Measurements from ENCODE around the gene MEIOC.
"Not testable (repeated sequence)": the region's sequence is repeated elsewhere in the genome, so short reads cannot be mapped to it uniquely, and the experiment has no call there.

Gene MEIOC

GRCh38 chr17:44647736-44648135, 8.5 kb upstream of the MEIOC start:
- DNase-seq (no peak), ATAC-seq (no peak)

DNA sequence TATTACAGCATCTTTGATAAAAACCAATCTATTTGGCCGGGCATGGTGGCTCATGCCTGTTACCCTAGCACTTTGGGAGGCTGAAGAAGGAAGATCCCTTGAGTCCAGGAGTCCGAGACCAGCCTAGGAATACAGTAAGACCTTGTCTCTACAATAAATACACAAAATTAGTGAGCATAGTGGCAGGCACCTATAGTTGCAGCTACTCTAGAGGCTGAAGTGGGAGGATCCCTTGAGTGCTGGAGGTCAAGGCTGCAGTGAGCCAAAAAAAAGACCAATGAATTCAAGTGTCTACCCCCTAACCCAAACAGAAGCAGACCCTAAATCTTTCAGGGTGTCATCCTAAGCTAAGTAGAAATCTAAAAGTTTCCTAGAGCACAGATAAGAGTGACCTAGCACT, 7.3 kb upstream of the MEIOC start:
- DNase-seq (no peak), ATAC-seq (no peak)

- no peak for DNase-seq
- ATAC-seq, result no peak
These were observed 5.0 kb upstream of the MEIOC start for GRCh38 chr17:44651228-44651627.

DNA sequence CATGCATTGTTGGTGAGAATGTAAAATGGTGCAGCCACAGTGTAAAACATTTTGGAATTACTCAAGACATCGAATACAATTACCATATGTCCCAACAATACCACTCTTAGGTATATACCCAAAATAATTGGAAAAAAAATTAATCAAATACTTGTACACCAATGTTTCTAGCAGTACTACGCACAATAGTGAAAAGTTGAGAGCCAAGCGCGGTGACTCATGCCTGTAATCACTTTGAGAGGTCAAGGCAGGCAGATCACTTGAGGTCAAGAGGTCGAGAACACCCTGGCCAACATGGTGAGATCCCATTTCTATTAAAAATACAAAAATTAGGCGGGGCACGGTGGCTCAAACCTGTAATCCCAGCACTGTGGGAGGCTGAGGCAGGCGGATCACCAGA, 3.5 kb upstream of the MEIOC start:
- DNase-seq (no peak), ATAC-seq (no peak)

GRCh38 chr17:44653384-44653783, 2.9 kb upstream of the MEIOC start:
- DNase-seq, result no peak
- no peak for ATAC-seq

DNA sequence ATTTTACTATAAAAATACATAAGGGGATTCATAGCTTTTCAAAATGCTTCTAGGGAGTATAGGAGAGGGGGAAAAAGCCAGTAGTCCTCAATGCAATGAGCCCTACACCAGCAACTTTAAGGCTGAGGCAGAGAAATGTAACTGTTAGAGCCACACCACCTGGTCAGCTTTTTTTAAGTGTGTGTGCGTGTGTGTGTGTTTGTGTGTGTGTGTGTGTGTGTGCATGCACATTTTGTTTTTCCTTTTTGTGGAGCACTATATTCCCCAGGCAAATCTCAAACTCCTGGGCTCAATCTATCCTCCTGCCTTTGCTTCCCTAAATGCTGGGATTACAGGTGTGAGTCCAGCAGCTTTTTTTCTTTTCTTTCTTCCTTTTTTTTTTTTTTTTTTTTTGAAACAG, 2.3 kb upstream of the MEIOC start:
- DNase-seq, result no peak
- no peak for ATAC-seq

GRCh38 chr17:44661835-44662234, 5.6 kb downstream of the MEIOC start:
- no peak for ATAC-seq
- DNase-seq, result no peak

DNA sequence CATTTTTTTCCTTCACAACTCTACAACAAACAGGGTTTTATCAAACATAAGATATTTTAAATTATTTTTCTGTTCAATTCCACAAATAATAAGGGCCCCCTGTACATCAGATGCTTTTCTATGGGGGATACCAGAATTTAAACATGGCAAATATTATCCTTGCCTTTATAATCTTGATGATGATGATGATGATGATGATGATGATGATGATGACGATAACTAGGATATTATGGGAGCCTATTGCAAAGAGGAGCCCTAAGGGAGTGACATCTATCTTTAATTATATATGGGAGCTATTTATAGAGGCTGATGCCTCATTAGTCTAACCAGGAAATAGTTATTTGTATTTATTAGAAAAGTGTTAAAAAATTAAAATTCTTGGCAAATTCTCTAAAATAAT, 6.8 kb downstream of the MEIOC start:
- DNase-seq (no peak), ATAC-seq (no peak)

GRCh38 chr17:44664867-44665266, 8.6 kb downstream of the MEIOC start:
- DNase-seq (no peak), ATAC-seq (no peak)

GRCh38 chr17:44666006-44666405, 9.7 kb downstream of the MEIOC start:
- ATAC-seq, result no peak

GRCh38 chr17:44672479-44673093, 16.3 kb downstream of the MEIOC start:
- ATAC-seq, result no peak
- DNase-seq, result no peak

More at GRCh38 chr17:44666006-44666405, 9.7 kb downstream of the MEIOC start:
- DNase-seq, result no peak

DNA sequence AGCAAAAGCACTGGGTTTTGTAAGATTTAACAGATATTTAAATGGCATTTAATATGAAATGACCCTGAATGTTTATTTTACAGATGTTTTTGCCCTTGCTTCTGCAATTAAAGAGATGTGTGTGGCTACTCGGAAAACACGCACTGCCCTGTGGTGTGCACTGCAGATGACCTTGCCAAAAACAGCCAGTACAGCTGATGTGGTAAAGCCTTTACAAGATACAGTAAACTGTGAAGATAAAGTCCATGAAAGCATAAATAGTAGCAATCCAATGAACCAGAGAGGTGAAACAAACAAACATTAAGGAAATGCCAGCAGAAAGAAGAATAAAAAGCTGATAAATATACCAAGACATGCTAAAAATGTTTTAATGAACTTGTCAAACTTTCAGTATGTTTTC, 17.6 kb downstream of the MEIOC start:
- DNase-seq (no peak), ATAC-seq (no peak)

DNA sequence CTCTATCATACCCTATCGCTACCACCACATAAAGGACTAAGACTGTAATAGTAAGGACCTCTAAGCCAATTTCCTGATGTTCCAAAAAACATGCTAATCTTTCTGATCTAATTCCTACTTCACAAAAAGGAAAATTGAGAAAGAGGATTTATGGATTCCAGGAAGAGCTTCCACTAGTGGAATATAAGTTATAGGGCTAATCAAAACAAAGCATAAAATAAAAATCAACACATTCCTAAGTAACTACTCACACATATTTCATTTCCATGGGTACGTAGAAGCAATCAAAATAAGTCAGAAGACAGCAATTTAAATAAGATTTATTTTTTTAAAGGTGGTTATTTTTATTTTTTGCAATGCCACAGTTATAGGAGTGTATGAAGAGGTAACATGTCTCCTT, 20.9 kb downstream of the MEIOC start:
- DNase-seq, result no peak
- no peak for ATAC-seq

- DNase-seq, result not testable (repeated sequence)
- ATAC-seq, result peak; percentile 19
These were observed 27.0 kb downstream of the MEIOC start for GRCh38 chr17:44683303-44683702.

GRCh38 chr17:44687756-44688155, 31.5 kb downstream of the MEIOC start:
- no peak for ATAC-seq

GRCh38 chr17:44688200-44688599, 31.9 kb downstream of the MEIOC start:
- DNase-seq, result no peak

More at GRCh38 chr17:44687756-44688155, 31.5 kb downstream of the MEIOC start:
- no peak for DNase-seq

GRCh38 chr17:44688675-44689476, 32.6 kb downstream of the MEIOC start:
- DNase-seq (no peak), ATAC-seq (peak; percentile 3)

More at GRCh38 chr17:44688200-44688599, 31.9 kb downstream of the MEIOC start:
- ATAC-seq, result no peak

DNA sequence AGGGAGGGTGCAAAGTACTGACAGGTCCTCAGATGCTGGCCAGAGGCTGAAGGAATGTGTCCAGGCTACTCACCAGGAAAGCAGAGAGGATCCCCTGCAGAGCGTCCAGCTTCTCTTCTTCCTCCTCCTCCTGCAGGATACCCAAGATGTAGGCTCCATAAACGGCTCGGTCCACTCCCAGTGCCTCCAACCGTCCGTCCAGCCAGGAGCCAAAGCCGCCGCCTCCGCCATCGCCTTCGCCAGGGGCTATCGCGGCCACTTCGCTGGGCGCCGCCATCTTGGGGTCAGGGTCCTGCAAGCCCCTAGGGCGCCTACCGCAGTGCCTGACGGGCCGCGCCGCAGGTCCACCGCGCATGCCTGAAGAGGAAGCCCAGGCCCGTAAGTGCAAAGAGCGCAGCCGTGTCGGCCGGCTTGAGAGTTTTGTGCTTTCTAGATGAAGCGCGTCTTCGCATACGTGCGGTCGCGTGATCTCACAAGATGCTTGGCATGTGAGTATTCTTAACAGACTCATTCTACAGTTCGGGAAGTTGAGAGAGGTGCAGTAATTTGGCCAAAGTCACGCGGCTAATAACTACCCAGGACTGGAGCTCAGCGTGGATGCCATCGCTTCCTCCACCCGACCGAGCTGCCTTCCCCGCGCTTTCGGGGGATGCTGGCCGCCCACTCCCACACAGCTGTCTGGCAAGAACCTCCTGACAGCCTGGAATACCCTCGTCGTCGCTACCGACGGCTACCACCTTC, 33.4 kb downstream of the MEIOC start, which contains the start of gene CCDC43:
Gene CCDC43, minus strand, starts transcription at position 300 of the 741 bp plus-strand sequence. Its CDS starts 23 bp downstream, at position 277.
- DNase-seq (peak; percentile 93), ATAC-seq (peak; percentile 98)

- not testable (repeated sequence) for DNase-seq, ATAC-seq
These were observed 34.6 kb downstream of the MEIOC start for GRCh38 chr17:44690746-44691306.

- DNase-seq (no peak), ATAC-seq (no peak)
These were observed 37.3 kb downstream of the MEIOC start for GRCh38 chr17:44693609-44694008.

GRCh38 chr17:44700288-44700687, 44.0 kb downstream of the MEIOC start:
- DNase-seq, ATAC-seq: not testable (repeated sequence)

DNA sequence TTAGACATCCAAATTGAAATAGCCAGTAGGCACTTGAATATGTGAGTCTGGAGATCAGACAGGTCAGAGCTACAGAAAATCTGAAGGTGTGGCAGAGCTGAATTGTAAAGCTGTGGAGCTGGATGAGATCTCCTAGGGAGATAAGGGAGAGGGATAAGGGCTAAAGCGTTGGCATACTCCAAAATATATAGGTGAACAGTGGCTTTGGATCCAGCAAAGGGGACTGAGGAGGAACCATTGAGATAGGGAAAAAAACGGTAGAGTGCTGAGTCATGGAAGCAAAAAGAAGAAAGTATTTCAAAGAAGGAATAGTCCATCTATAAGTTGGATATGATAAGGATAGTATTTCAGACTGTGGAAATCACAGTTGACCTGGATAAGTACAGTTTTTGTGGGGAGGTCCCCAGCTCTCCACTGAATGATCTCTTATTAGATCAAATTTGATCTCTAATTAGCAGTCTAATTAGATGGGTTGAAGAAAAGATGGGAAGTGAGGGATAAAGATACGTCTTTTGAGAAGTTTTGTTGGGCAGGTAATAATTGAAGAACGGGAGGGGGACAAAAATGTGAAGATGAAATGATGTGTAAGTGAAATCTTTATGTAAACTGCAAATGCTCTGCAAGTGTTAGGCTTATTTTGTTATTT, 51.6 kb downstream of the MEIOC start:
- ATAC-seq, result no peak

More for the DNA sequence above, 51.6 kb downstream of the MEIOC start:
- DNase-seq, result no peak

Measured in stimulated activated naive CD8-positive, alpha-beta T cell treated with anti-CD3 and anti-CD28 coated beads, Interleukin-15, Interleukin-2, amounts not matched to agents 100 U/mL and 50 U/mL, for 24 hours (primary cell).